Measurements from ENCODE around the gene EEF1A1. TPM values are rescaled to one million over a fixed set of nuclear protein-coding genes. Genes with fewer than 3 reads are reported as not detected.

EEF1A1 gene
- total RNA-seq, 1 experiment from 2014 or later = 7,052 TPM

DNA sequence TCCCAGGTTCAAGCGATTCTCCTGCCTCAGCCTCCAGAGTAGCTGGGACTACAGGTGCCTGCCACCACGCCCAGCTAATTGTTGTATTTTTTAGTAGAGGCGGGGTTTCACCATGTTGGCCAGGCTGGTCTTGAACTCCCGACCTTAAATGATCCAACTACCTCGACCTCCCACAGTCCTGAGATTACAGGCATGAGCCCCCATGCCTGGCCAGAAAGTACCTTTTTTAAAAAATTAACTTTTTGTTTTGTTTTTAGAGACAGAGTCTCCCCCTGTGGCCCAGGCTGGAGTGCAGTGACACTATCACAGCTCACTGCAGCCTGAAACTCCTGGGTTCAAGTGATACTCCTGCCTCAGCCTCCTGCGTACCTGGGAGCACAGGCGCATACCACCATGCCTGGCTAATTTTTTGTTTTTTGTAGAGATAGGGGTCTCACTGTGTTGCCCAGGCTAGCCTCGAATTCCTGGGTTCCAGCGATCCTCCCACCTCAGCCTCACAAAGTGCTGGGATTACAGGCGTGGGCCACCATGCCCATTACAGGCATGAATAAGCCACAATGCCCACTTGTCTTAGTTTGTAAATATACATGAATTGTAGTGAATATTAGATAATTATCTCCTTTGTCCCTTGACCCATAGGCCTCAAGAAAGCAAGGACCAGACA, 17.4 kb upstream of the EEF1A1 start:
- TF ChIP-seq, protein P1, sequence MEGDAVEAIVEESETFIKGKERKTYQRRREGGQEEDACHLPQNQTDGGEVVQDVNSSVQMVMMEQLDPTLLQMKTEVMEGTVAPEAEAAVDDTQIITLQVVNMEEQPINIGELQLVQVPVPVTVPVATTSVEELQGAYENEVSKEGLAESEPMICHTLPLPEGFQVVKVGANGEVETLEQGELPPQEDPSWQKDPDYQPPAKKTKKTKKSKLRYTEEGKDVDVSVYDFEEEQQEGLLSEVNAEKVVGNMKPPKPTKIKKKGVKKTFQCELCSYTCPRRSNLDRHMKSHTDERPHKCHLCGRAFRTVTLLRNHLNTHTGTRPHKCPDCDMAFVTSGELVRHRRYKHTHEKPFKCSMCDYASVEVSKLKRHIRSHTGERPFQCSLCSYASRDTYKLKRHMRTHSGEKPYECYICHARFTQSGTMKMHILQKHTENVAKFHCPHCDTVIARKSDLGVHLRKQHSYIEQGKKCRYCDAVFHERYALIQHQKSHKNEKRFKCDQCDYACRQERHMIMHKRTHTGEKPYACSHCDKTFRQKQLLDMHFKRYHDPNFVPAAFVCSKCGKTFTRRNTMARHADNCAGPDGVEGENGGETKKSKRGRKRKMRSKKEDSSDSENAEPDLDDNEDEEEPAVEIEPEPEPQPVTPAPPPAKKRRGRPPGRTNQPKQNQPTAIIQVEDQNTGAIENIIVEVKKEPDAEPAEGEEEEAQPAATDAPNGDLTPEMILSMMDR (IDR thresholded peaks at IDR 0.05; ENCODE audit: unreplicated experiment) = no peak
- Mint-ChIP-seq H3K27ac (ENCODE audit: unreplicated experiment) (no peak overlapping the region), H3K36me3 (ENCODE audit: insufficient read depth, unreplicated experiment) (no peaks in the 10 kb centered on the region), H3K9me3 (ENCODE audit: low read depth, unreplicated experiment) (no peaks in the 10 kb centered on the region), H3K4me3 (ENCODE audit: low read depth, unreplicated experiment) (no peak overlapping the region), H3K4me1 (ENCODE audit: low read depth, unreplicated experiment) (no peaks in the 10 kb centered on the region), H3K27me3 (ENCODE audit: unreplicated experiment) (no peaks in the 10 kb centered on the region)
- no TSS peak for BruUV-seq (replicated peaks)
- intact Hi-C loops (cut with micrococcal nuclease; ENCODE audit: unreplicated experiment) = no loop called here
- CTCF ChIA-PET = no interaction called here
- DNase-seq = no peak

DNA sequence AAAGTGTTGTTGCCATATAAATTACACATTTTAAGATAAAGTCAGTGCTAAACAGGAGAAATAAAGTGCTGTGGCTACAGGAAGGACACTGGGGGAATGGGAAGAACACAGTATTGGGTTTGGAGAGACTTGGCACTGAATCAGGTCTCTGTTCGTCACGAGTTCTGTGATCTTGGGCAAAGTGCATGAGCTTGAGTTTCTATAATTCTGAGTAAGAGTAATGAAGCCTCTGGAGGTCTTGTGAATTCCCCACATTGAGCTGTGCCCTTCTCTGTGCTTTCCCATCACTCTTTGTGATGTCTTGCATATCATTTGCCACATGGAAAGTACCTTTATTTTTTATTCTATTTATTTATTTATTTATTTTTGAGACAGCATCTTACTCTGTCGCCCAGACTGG, 16.8 kb upstream of the EEF1A1 start:
- H3K27me3 Mint-ChIP-seq (ENCODE audit: unreplicated experiment) = no peaks in the 10 kb centered on the region
- H3K36me3 Mint-ChIP-seq (ENCODE audit: insufficient read depth, unreplicated experiment) = no peaks in the 10 kb centered on the region
- CTCF ChIA-PET = no interaction called here
- intact Hi-C loops (cut with micrococcal nuclease; ENCODE audit: unreplicated experiment) = no loop called here
- DNase-seq = no peak
- TF ChIP-seq, protein P1 (IDR thresholded peaks at IDR 0.05; ENCODE audit: unreplicated experiment) = no peak
- no peaks in the 10 kb centered on the region for H3K4me1 Mint-ChIP-seq (ENCODE audit: low read depth, unreplicated experiment)
- BruUV-seq (replicated peaks) = no TSS peak
- no peaks in the 10 kb centered on the region for H3K9me3 Mint-ChIP-seq (ENCODE audit: low read depth, unreplicated experiment)
- no peak overlapping the region for H3K27ac Mint-ChIP-seq (ENCODE audit: unreplicated experiment)
- H3K4me3 Mint-ChIP-seq (ENCODE audit: low read depth, unreplicated experiment) = no peak overlapping the region

DNA sequence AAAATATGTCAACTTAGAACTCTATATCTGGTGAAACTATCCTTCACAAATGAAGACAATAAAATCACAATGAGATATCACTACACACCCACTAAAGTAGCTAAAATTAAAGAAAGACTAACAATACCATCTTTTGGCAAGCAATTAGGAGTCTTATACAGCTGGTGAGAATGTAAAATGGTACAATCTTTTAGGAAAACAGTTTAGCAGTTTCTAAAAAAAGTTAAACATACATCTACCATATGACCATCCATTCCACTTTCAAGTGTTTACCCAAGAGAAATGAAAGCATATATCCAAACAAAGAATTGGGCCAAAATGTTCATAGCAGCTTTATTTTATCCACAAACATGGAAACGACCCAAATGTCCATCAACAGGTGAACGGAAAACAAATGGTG, 13.8 kb upstream of the EEF1A1 start:
- Mint-ChIP-seq H3K27ac (ENCODE audit: unreplicated experiment) (no peak overlapping the region), H3K4me3 (ENCODE audit: low read depth, unreplicated experiment) (no peak overlapping the region), H3K27me3 (ENCODE audit: unreplicated experiment) (no peaks in the 10 kb centered on the region), H3K36me3 (ENCODE audit: insufficient read depth, unreplicated experiment) (no peaks in the 10 kb centered on the region), H3K9me3 (ENCODE audit: low read depth, unreplicated experiment) (no peaks in the 10 kb centered on the region), H3K4me1 (ENCODE audit: low read depth, unreplicated experiment) (no peaks in the 10 kb centered on the region)
- intact Hi-C loops (cut with micrococcal nuclease; ENCODE audit: unreplicated experiment) = no loop called here
- BruUV-seq (replicated peaks) = no TSS peak
- CTCF ChIA-PET = interaction anchor here (0.7 kb wide), 1 partner anchor 70 kb away, joined by 4 read pairs; no protein-coding TSS in a partner anchor
- DNase-seq = no peak
- TF ChIP-seq, protein P1 (IDR thresholded peaks at IDR 0.05; ENCODE audit: unreplicated experiment) = no peak

DNA sequence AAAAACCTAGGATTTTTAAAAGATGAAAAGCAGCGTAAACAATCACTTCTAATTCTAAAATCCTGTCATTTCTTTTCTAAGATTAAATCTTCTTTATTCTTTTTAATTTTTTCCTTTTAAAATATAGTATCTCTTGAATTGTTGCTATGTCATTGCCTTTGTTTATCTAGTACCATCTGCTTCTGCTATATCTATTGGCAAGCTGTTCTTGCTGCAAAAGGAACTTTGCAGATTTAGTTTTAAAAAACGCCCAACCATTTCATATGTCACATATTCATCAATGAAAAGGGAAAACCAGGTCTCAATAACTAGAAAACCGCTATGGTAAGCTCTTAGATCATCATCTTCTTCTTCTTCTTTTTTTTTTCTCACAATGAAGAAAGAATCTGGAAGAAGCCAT, 11.5 kb upstream of the EEF1A1 start:
- H3K27me3 Mint-ChIP-seq (ENCODE audit: unreplicated experiment) = no peaks in the 10 kb centered on the region
- CTCF ChIA-PET = no interaction called here
- intact Hi-C loops (cut with micrococcal nuclease; ENCODE audit: unreplicated experiment) = no loop called here
- no peak overlapping the region for H3K4me3 Mint-ChIP-seq (ENCODE audit: low read depth, unreplicated experiment)
- no peak overlapping the region for H3K27ac Mint-ChIP-seq (ENCODE audit: unreplicated experiment)
- H3K9me3 Mint-ChIP-seq (ENCODE audit: low read depth, unreplicated experiment) = no peaks in the 10 kb centered on the region
- DNase-seq = no peak
- no peaks in the 10 kb centered on the region for H3K4me1 Mint-ChIP-seq (ENCODE audit: low read depth, unreplicated experiment)
- BruUV-seq (replicated peaks) = no TSS peak
- no peaks in the 10 kb centered on the region for H3K36me3 Mint-ChIP-seq (ENCODE audit: insufficient read depth, unreplicated experiment)
- TF ChIP-seq, protein P1 (IDR thresholded peaks at IDR 0.05; ENCODE audit: unreplicated experiment) = no peak

All from Calu3 (cell line).